GM18867 (cell line): ENCODE measurements around the gene SYT8.
"Not testable (repeated sequence)": the region's sequence is repeated elsewhere in the genome, so short reads cannot be mapped to it uniquely, and the experiment has no call there.

Source experiments
- ATAC-seq: cut with Tn5 transposase; IDR thresholded peaks from one replicate; pipeline ENCODE4 v1.9.1; 2021; ENCODE audit warnings: mild to moderate bottlenecking, moderate library complexity; ENCODE audit not compliant: unreplicated experiment

The SYT8 gene

GRCh38 chr11:1882265-1883238 is 47.8 kb downstream of the SYT8 start:
- ATAC-seq: no peak

- no peak for ATAC-seq
Observed at GRCh38 chr11:1883346-1884302, 48.8 kb downstream of the SYT8 start.

GRCh38 chr11:1884303-1884700 is 49.5 kb downstream of the SYT8 start:
- ATAC-seq: no peak

- ATAC-seq: not testable (repeated sequence)
Observed at GRCh38 chr11:1886551-1886950, 51.8 kb downstream of the SYT8 start.
